ENCODE data around the gene DGCR8.

DGCR8 gene

GRCh38 chr22:20036084-20036482 lies 44.0 kb upstream of the DGCR8 start:
- Histone ChIP-seq H3K9ac (peak overlapping the region in 7 of 11 experiments; percentile 59 to 82 (median 79); a peak in 10 of 22 replicates), H3K4me1 (peaks cover 74 to 98% (median 96%) of the 10 kb centered on the region in 10 experiments)

GRCh38 chr22:20036535-20037392 lies 43.3 kb upstream of the DGCR8 start:
- Histone ChIP-seq H3K9me3 (replicated peaks in 1 of 11) (peaks cover 0 to 43% (median 39%) of the 10 kb centered on the region in 11 experiments; a peak in 18 of 22 replicates), H3K9ac (peak overlapping the region in 9 of 11 experiments; percentile 25 to 82 (median 69); a peak in 17 of 22 replicates), H3K27me3 (no peaks in the 10 kb centered on the region), H3K36me3 (peaks cover 35 to 91% (median 54%) of the 10 kb centered on the region in 11 experiments), H4K20me1 (peaks cover 0 to 100% (median 0%) of the 10 kb centered on the region in 11 experiments; a peak in 9 of 22 replicates), H3K4me3 (peak overlapping the region in 5 of 10 experiments; percentile 18 to 46 (median 35); a peak in 7 of 20 replicates), H3K27ac (peak overlapping the region in 9 of 11 experiments; percentile 50 to 95 (median 86); a peak in 18 of 22 replicates), H3K4me2 (peak overlapping the region; percentile 60 to 94 (median 88)), H3K4me1 (peaks cover 67 to 92% (median 89%) of the 10 kb centered on the region in 10 experiments)
- no peak for TF ChIP-seq Cebpa-rat (IDR thresholded peaks at IDR 0.05)

More at GRCh38 chr22:20036084-20036482, 44.0 kb upstream of the DGCR8 start:
- no peaks in the 10 kb centered on the region for H3K27me3 ChIP-seq
- peak overlapping the region in 4 of 10 experiments; percentile 18 to 46 (median 39); a peak in 6 of 20 replicates for H3K4me3 ChIP-seq
- H3K27ac ChIP-seq, result peak overlapping the region in 9 of 11 experiments; percentile 50 to 95 (median 86); a peak in 18 of 22 replicates
- peaks cover 0 to 100% (median 0%) of the 10 kb centered on the region in 11 experiments; a peak in 9 of 22 replicates for H4K20me1 ChIP-seq
- TF ChIP-seq Cebpa-rat (IDR thresholded peaks at IDR 0.05), result no peak
- peak overlapping the region; percentile 60 to 94 (median 88); a peak in 21 of 22 replicates for H3K4me2 ChIP-seq
- peaks cover 34 to 92% (median 54%) of the 10 kb centered on the region in 11 experiments; a peak in 21 of 22 replicates for H3K36me3 ChIP-seq
- H3K9me3 ChIP-seq (replicated peaks in 1 of 11), result peaks cover 0 to 43% (median 39%) of the 10 kb centered on the region in 11 experiments; a peak in 18 of 22 replicates

GRCh38 chr22:20037419-20037818 lies 42.6 kb upstream of the DGCR8 start:
- Histone ChIP-seq H3K36me3 (peaks cover 40 to 91% (median 60%) of the 10 kb centered on the region in 11 experiments), H4K20me1 (peaks cover 0 to 100% (median 0%) of the 10 kb centered on the region in 11 experiments; a peak in 9 of 22 replicates), H3K4me3 (peak overlapping the region in 5 of 10 experiments; percentile 1 to 46 (median 33); a peak in 8 of 20 replicates), H3K9ac (peak overlapping the region in 9 of 11 experiments; percentile 25 to 82 (median 69); a peak in 17 of 22 replicates), H3K4me2 (peak overlapping the region; percentile 60 to 94 (median 88)), H3K27ac (peak overlapping the region in 9 of 11 experiments; percentile 50 to 95 (median 86); a peak in 18 of 22 replicates), H3K4me1 (peaks cover 61 to 85% (median 82%) of the 10 kb centered on the region in 10 experiments), H3K27me3 (no peaks in the 10 kb centered on the region), H3K9me3 (replicated peaks in 1 of 11) (peaks cover 0 to 43% (median 39%) of the 10 kb centered on the region in 11 experiments; a peak in 18 of 22 replicates)
- TF ChIP-seq Cebpa-rat (IDR thresholded peaks at IDR 0.05), result no peak

- Histone ChIP-seq H3K9me3 (replicated peaks in 1 of 11) (peaks cover 0 to 37% (median 32%) of the 10 kb centered on the region in 11 experiments; a peak in 18 of 22 replicates), H3K4me3 (peak overlapping the region in 4 of 10 experiments; percentile 1 to 46 (median 28); a peak in 1 of 20 replicates), H3K27ac (peak overlapping the region in 10 of 11 experiments; percentile 10 to 95 (median 83); a peak in 19 of 22 replicates), H3K9ac (peak overlapping the region in 8 of 11 experiments; percentile 59 to 82 (median 74); a peak in 16 of 22 replicates), H3K4me1 (peaks cover 49 to 79% (median 71%) of the 10 kb centered on the region in 10 experiments), H3K4me2 (peak overlapping the region; percentile 60 to 94 (median 88); a peak in 20 of 22 replicates), H3K27me3 (no peaks in the 10 kb centered on the region), H4K20me1 (peaks cover 0 to 100% (median 0%) of the 10 kb centered on the region in 11 experiments; a peak in 7 of 22 replicates), H3K36me3 (peaks cover 50 to 91% (median 68%) of the 10 kb centered on the region in 11 experiments)
- TF ChIP-seq Cebpa-rat (IDR thresholded peaks at IDR 0.05), result no peak
These were observed 41.5 kb upstream of the DGCR8 start for GRCh38 chr22:20038574-20038973.

GRCh38 chr22:20039683-20040325 lies 40.2 kb upstream of the DGCR8 start:
- Histone ChIP-seq H3K4me1 (peaks cover 37 to 75% (median 70%) of the 10 kb centered on the region in 10 experiments), H3K9ac (peak overlapping the region in 4 of 11 experiments; percentile 37 to 57 (median 47); a peak in 8 of 22 replicates), H3K27ac (peak overlapping the region in 6 of 11 experiments; percentile 77 to 95 (median 92); a peak in 9 of 22 replicates), H3K4me3 (no peak overlapping the region), H3K27me3 (no peaks in the 10 kb centered on the region), H3K36me3 (peaks cover 61 to 95% (median 76%) of the 10 kb centered on the region in 11 experiments), H4K20me1 (peaks cover 0 to 100% (median 0%) of the 10 kb centered on the region in 11 experiments; a peak in 7 of 22 replicates), H3K4me2 (peak overlapping the region in 8 of 11 experiments; percentile 6 to 94 (median 87); a peak in 8 of 22 replicates), H3K9me3 (replicated peaks in 1 of 11) (peaks cover 0 to 25% (median 22%) of the 10 kb centered on the region in 11 experiments; a peak in 18 of 22 replicates)
- no peak for TF ChIP-seq Cebpa-rat (IDR thresholded peaks at IDR 0.05)

GRCh38 chr22:20040327-20041200 lies 39.5 kb upstream of the DGCR8 start:
- H3K27me3 ChIP-seq, result no peaks in the 10 kb centered on the region
- H3K4me1 ChIP-seq, result peaks cover 29 to 72% (median 64%) of the 10 kb centered on the region in 10 experiments
- H3K9ac ChIP-seq, result peak overlapping the region in 3 of 11 experiments; percentile 37 to 50 (median 44); a peak in 3 of 22 replicates
- H3K9me3 ChIP-seq (replicated peaks in 1 of 11), result peaks cover 0 to 18% (median 14%) of the 10 kb centered on the region in 11 experiments; a peak in 18 of 22 replicates
- no peak overlapping the region for H3K4me3 ChIP-seq
- H3K4me2 ChIP-seq, result peak overlapping the region in 4 of 11 experiments; percentile 1 to 94 (median 86); a peak in 5 of 22 replicates
- peaks cover 54 to 95% (median 74%) of the 10 kb centered on the region in 11 experiments for H3K36me3 ChIP-seq
- TF ChIP-seq Cebpa-rat (IDR thresholded peaks at IDR 0.05), result no peak
- peaks cover 0 to 100% (median 0%) of the 10 kb centered on the region in 11 experiments; a peak in 7 of 22 replicates for H4K20me1 ChIP-seq
- peak overlapping the region in 5 of 11 experiments; percentile 80 to 95 (median 93); a peak in 7 of 22 replicates for H3K27ac ChIP-seq
